HCT116 (cell line): ENCODE data around the gene GRAP. TPM values are rescaled to one million over a fixed set of nuclear protein-coding genes. Genes with fewer than 3 reads are reported as not detected.

Experiments
- ATAC-seq: fragments of 200-7000 bp; cut with Tn5 transposase; 2 replicates; pipeline ENCODE4 v1.9.1; 2020; ENCODE audit warnings: mild to moderate bottlenecking, moderate library complexity
- BruUV-seq: library from RNA; stranded (reverse); fragments of 400-500 nt; replicated peaks from 2 replicates; lab custom pipeline; 2021; lab: Mats Ljungman, UMichigan
- CTCF ChIA-PET: fragments of 300-600 bp; sonication (Branson Sonifier 250); formaldehyde crosslinking; loops from one replicate; lab custom pipeline; 2021; ENCODE audit warnings: antibody characterized with exemption; lab: Charles Lee
- POLR2A ChIA-PET: fragments of 300-600, 350-600 bp; sonication (Branson Sonifier 250); formaldehyde crosslinking; loops from one replicate; lab custom pipeline; 2021; ENCODE audit warnings: antibody characterized with exemption; lab: Charles Lee
- RAD21 ChIA-PET, 2 experiments: fragments of 300-600 bp; sonication (Branson Sonifier 250); formaldehyde crosslinking; loops; one replicate each; lab custom pipeline; 2023; ENCODE audit warnings: low total read pairs in 2 of 2; ENCODE audit not compliant: uncharacterized antibody in 2 of 2, unreplicated experiment in 2 of 2, low non-redundant PET in 1 of 2; lab: Charles Lee
- DNase-seq: peaks from one replicate; pipeline ENCODE4 v3.0.0-alpha.2; 2010; ENCODE audit warnings: low read depth, low spot score
- H2AFZ ChIP-seq: fragments of 200-600 bp; shearing (Covaris generic), sonication (generic); 2 replicates; pipeline ENCODE4 v1.6.1; 2017; ENCODE audit warnings: low read depth, mixed run types, mixed read lengths, antibody characterized with exemption, low read length; ENCODE audit not compliant: poor library complexity, severe bottlenecking
- H3K27ac ChIP-seq: 2 replicates; pipeline ENCODE4 v1.5.1; 2012; ENCODE audit warnings: low read depth, low read length
- H3K27me3 ChIP-seq: fragments of 200-600 bp; sonication (generic); 2 replicates; pipeline ENCODE4 v1.6.1; 2016; ENCODE audit warnings: mixed run types, low read length, mixed read lengths; ENCODE audit not compliant: insufficient read depth
- H3K36me3 ChIP-seq, 2 experiments: fragments of 200-500 bp in 1 of 2; fragments of 200-600 bp in 1 of 2; sonication (Bioruptor generic) in 1 of 2; sonication (generic) in 1 of 2; 2 replicates each; pipeline versions ENCODE4 v1.5.1 to v1.6.1; 2014 to 2016; ENCODE audit warnings: low read length in 2 of 2, inconsistent platforms in 1 of 2, mixed read lengths in 1 of 2, mixed run types in 1 of 2; ENCODE audit not compliant: insufficient read depth in 2 of 2, control insufficient read depth in 1 of 2
- H3K4me1 ChIP-seq, 2 experiments: fragments of 200-600 bp in 1 of 2; sonication (generic) in 1 of 2; 2 replicates each; pipeline versions ENCODE4 v1.5.1 to v1.6.1; 2012 to 2017; ENCODE audit warnings: low read length in 2 of 2, inconsistent platforms in 1 of 2, mild to moderate bottlenecking in 1 of 2, mixed read lengths in 1 of 2, mixed run types in 1 of 2, moderate library complexity in 1 of 2; ENCODE audit not compliant: insufficient read depth in 2 of 2, control insufficient read depth in 1 of 2
- H3K4me2 ChIP-seq: fragments of 200-600 bp; sonication (generic); 2 replicates; pipeline ENCODE4 v1.6.1; 2017; ENCODE audit warnings: mixed run types, low read length, mixed read lengths
- H3K4me3 ChIP-seq, 2 experiments: fragments of 200-600 bp in 1 of 2; sonication (generic) in 1 of 2; replicated peaks in 1 of 2; 2 replicates each; pipeline ENCODE4 v1.5.1; 2011 to 2016; ENCODE audit warnings: low read length in 2 of 2, control low read depth in 1 of 2, low read depth in 1 of 2, mild to moderate bottlenecking in 1 of 2, mixed read lengths in 1 of 2, mixed run types in 1 of 2
- H3K79me2 ChIP-seq: fragments of 200-600 bp; sonication (generic); 2 replicates; pipeline ENCODE4 v1.6.1; 2017; ENCODE audit warnings: mild to moderate bottlenecking, mixed run types, low read length, moderate library complexity, mixed read lengths; ENCODE audit not compliant: insufficient read depth
- H3K9ac ChIP-seq: fragments of 200-600 bp; sonication (generic); 2 replicates; pipeline ENCODE4 v1.6.1; 2016; ENCODE audit warnings: low read length, mixed read lengths
- H3K9me2 ChIP-seq: fragments of 200-600 bp; sonication (generic), shearing (Covaris generic); 2 replicates; pipeline ENCODE4 v1.6.1; 2017; ENCODE audit warnings: mixed run types, mild to moderate bottlenecking, moderate library complexity; ENCODE audit not compliant: insufficient read depth
- H3K9me3 ChIP-seq, 2 experiments: fragments of 200-500 bp in 1 of 2; fragments of 200-600 bp in 1 of 2; sonication (Bioruptor generic) in 1 of 2; sonication (generic) in 1 of 2; 2 replicates each; pipeline ENCODE4 v1.6.1; 2014 to 2017; ENCODE audit warnings: low read length in 2 of 2, mixed read lengths in 2 of 2, inconsistent platforms in 1 of 2, low read depth in 1 of 2, mild to moderate bottlenecking in 1 of 2, mixed run types in 1 of 2, moderate library complexity in 1 of 2; ENCODE audit not compliant: control insufficient read depth in 1 of 2, insufficient read depth in 1 of 2
- H4K20me1 ChIP-seq: fragments of 200-600 bp; sonication (generic), shearing (Covaris generic); 2 replicates; pipeline ENCODE4 v1.6.1; 2017; ENCODE audit warnings: mixed run types, mild to moderate bottlenecking, moderate library complexity; ENCODE audit not compliant: insufficient read depth
- FOSL1 ChIP-seq: IDR thresholded peaks from 2 replicates; pipeline ENCODE4 v1.6.1; 2012; ENCODE audit warnings: low read depth
- JUND ChIP-seq: IDR thresholded peaks from 2 replicates; pipeline ENCODE4 v1.6.1; 2012
- POLR2AphosphoS5 ChIP-seq: IDR thresholded peaks from 2 replicates; pipeline ENCODE4 v1.6.1; 2011; ENCODE audit warnings: mild to moderate bottlenecking, low read depth, low read length, moderate library complexity
- REST ChIP-seq: IDR thresholded peaks from 2 replicates; pipeline ENCODE4 v1.6.1; 2012; ENCODE audit warnings: low read depth
- SIN3A ChIP-seq: IDR thresholded peaks from 2 replicates; pipeline ENCODE4 v1.6.1; 2012; ENCODE audit warnings: low read depth
- SP1 ChIP-seq: IDR thresholded peaks from 2 replicates; pipeline ENCODE4 v1.6.1; 2012; ENCODE audit warnings: low read depth
- TCF7L2 ChIP-seq: IDR thresholded peaks from 2 replicates; pipeline ENCODE4 v1.7.0; 2011; ENCODE audit warnings: borderline replicate concordance, inconsistent platforms; ENCODE audit not compliant: insufficient read depth, insufficient read length; ENCODE audit errors: extremely low read depth
- ZNF274 ChIP-seq: fragments of 200-500 bp; sonication (Bioruptor generic); IDR thresholded peaks from 2 replicates; pipeline ENCODE4 v1.6.1; 2014; ENCODE audit warnings: mild to moderate bottlenecking, low read depth, low read length, inconsistent platforms
- intact Hi-C: fragments of 100-400 bp; cut with micrococcal nuclease; formaldehyde crosslinking; loops from 2 replicates; pipeline ENCODE4 v1.10.0; 2022
- total RNA-seq: library from RNA; stranded (reverse); gene quantifications from one replicate; pipeline ENCODE4 v1.2.1, GENCODE V29; 2021; ENCODE audit not compliant: unreplicated experiment
- TF ChIP-seq, protein P1 (sequence below): IDR thresholded peaks from 2 replicates; pipeline ENCODE4 v1.6.1; 2012

Gene GRAP
- total RNA-seq, 1 experiment from 2014 or later = 0.27 TPM

DNA sequence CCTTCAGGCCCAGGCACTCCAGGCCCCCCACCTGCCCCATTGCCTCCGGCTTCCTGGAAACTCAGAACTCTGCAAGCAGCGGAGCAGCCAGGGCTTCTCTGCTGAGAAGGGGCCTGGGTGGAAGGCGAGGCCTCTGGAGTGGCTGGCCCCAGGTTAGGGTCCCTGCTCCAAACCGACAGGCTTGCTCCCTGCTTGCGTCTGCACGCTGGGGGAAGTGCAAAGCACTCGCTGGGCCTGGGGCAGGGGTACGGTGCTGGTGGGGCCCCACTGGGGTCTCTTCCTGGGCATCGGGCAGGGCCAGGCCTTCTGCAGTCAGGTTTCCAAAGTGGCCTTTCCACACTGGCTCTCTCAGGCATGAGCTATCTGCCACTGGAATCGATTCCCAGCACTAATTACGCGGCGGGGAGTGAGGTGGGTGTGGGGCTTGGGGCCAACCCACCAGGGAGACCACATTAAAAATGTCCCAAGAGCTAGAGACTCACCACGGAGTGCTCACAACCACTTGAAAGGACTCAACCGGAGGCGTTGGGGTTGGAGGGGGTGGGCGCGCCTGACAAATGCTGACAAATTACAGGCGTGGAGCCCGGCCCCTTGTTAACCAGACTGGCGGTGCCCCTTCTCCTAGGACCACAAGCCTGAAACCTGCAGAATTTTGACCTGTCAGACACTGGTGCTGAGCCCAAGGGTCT is 60.1 kb downstream of the GRAP start (continued):
- TF ChIP-seq REST (no peak), TCF7L2 (no peak)

DNA sequence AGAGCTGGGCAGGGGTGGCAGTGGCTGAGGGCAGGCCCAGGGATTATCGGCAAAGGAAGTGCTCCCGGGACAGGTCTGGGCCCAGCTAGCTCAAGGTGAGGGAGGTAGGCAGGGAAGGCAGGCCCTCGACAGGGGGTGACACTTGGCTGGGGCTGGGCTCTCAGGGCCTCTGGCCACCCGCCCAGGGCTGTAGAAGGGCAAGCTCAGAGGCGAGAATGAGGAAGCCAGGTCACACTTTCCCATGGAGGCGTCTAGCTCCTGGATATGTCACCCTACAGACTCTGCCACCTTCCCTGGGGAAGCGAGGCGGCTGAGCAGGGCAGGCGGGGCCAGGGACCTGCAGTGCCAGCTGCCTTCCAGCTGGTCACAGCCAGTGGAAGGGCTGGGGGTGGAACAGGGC is 61.3 kb downstream of the GRAP start:
- no peaks in the 10 kb centered on the region for H3K9me3 ChIP-seq
- peaks cover 17 to 31% of the 10 kb centered on the region in 2 experiments for H3K4me1 ChIP-seq
- RAD21 ChIA-PET = no interaction called here
- no TSS peak for BruUV-seq
- ATAC-seq = no peak
- H2AFZ ChIP-seq = no peak overlapping the region
- CTCF ChIA-PET = no interaction called here
- H3K27ac ChIP-seq = no peak overlapping the region; the same call in 1 of the 2 replicates
- intact Hi-C loops = no loop called here
- no peak overlapping the region for H3K9ac ChIP-seq
- H3K4me2 ChIP-seq = no peak overlapping the region
- peaks cover 18 to 23% of the 10 kb centered on the region in 2 experiments; a peak in 3 of 4 replicates for H3K36me3 ChIP-seq
- H4K20me1 ChIP-seq = no peaks in the 10 kb centered on the region
- H3K4me3 ChIP-seq = no peak overlapping the region
- TF ChIP-seq JUND (no peak), POLR2AphosphoS5 (no peak), SIN3A (no peak), ZNF274 (no peak), FOSL1 (no peak), TCF7L2 (no peak), SP1 (no peak)
- TF ChIP-seq, protein P1, sequence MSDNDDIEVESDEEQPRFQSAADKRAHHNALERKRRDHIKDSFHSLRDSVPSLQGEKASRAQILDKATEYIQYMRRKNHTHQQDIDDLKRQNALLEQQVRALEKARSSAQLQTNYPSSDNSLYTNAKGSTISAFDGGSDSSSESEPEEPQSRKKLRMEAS = no peak
- POLR2A ChIA-PET = no interaction called here
- no peaks in the 10 kb centered on the region for H3K9me2 ChIP-seq
- H3K27me3 ChIP-seq = no peaks in the 10 kb centered on the region
- peaks cover 33% of the 10 kb centered on the region for H3K79me2 ChIP-seq
- DNase-seq = no peak
